Endothelial cell of umbilical vein (primary cell): ENCODE results near the gene PTPRT. TPM values are rescaled to one million over a fixed set of nuclear protein-coding genes. Genes with fewer than 3 reads are reported as not detected.

Experiments
- BruUV-seq: library from RNA; stranded (reverse); fragments of 400-500 nt; replicated peaks from 2 replicates; lab custom pipeline; 2021; lab: Mats Ljungman, UMichigan
- CTCF ChIA-PET: fragments of 300-600, 350-600 bp; sonication (Branson Sonifier 250); formaldehyde crosslinking; loops from one replicate; lab custom pipeline; 2021; ENCODE audit warnings: antibody characterized with exemption, inconsistent platforms; lab: Charles Lee
- POLR2A ChIA-PET: fragments of 300-600, 350-600 bp; sonication (Branson Sonifier 250); formaldehyde crosslinking; loops from one replicate; lab custom pipeline; 2021; ENCODE audit warnings: antibody characterized with exemption, inconsistent platforms; lab: Charles Lee
- DNase-seq: peaks from one replicate; pipeline ENCODE4 v3.0.0-alpha.2; 2011; ENCODE audit warnings: low read depth, low spot score
- FAIRE-seq: peaks from 2 replicates; lab custom pipeline; 2011; peaks lifted over from hg19 to GRCh38; lab: Jason Lieb, UNC
- H2AFZ ChIP-seq: 2 replicates; pipeline ENCODE4 v1.6.0; 2012; ENCODE audit warnings: low read depth, low read length, control low read depth, inconsistent platforms
- H3K27ac ChIP-seq: 2 replicates; pipeline ENCODE4 v1.5.1; 2011; ENCODE audit warnings: low read depth, mild to moderate bottlenecking, control low read depth, low read length, moderate library complexity; ENCODE audit not compliant: insufficient read depth
- H3K27me3 ChIP-seq, 2 experiments: 2 replicates each; pipeline versions ENCODE4 v1.6.0 to v1.6.1; 2011; ENCODE audit warnings: low read length in 2 of 2, mixed read lengths in 1 of 2; ENCODE audit not compliant: control insufficient read depth in 2 of 2, insufficient read depth in 2 of 2
- H3K36me3 ChIP-seq, 2 experiments: 2 replicates in 1 of 2; 3 replicates in 1 of 2; pipeline ENCODE4 v1.5.1; 2011; ENCODE audit warnings: low read length in 2 of 2, mild to moderate bottlenecking in 1 of 2, moderate library complexity in 1 of 2; ENCODE audit not compliant: control insufficient read depth in 2 of 2, insufficient read depth in 2 of 2; ENCODE audit errors: extremely low read depth in 1 of 2
- H3K4me1 ChIP-seq: 3 replicates; pipeline ENCODE4 v1.5.1; 2011; ENCODE audit warnings: mild to moderate bottlenecking, low read length; ENCODE audit not compliant: control insufficient read depth, insufficient read depth; ENCODE audit errors: extremely low read depth
- H3K4me2 ChIP-seq: 2 replicates; pipeline ENCODE4 v1.6.1; 2011; ENCODE audit warnings: low read length, control low read depth, mixed read lengths; ENCODE audit not compliant: insufficient read depth
- H3K4me3 ChIP-seq, 3 experiments: fragments of 200-600 bp in 1 of 3; sonication (generic), shearing (Covaris generic) in 1 of 3; replicated peaks in 1 of 3; 2 replicates each; pipeline ENCODE4 v1.5.1; 2011 to 2016; ENCODE audit warnings: control low read depth in 3 of 3, low read length in 3 of 3, mild to moderate bottlenecking in 2 of 3, inconsistent platforms in 1 of 3, low read depth in 1 of 3, moderate library complexity in 1 of 3; ENCODE audit not compliant: insufficient read depth in 1 of 3
- H3K79me2 ChIP-seq: 2 replicates; pipeline ENCODE4 v1.6.0; 2012; ENCODE audit warnings: low read length, inconsistent platforms; ENCODE audit not compliant: control insufficient read depth, insufficient read depth
- H3K9ac ChIP-seq: replicated peaks from 2 replicates; pipeline ENCODE3; 2011; ENCODE audit warnings: low read length, control low read depth; ENCODE audit not compliant: insufficient read depth; ENCODE audit errors: extremely low read depth
- H3K9me1 ChIP-seq: replicated peaks from 3 replicates; pipeline ENCODE4 v1.6.0; 2011; ENCODE audit warnings: mild to moderate bottlenecking, low read length; ENCODE audit not compliant: control insufficient read depth, insufficient read depth; ENCODE audit errors: extremely low read depth
- H3K9me3 ChIP-seq: replicated peaks from 2 replicates; pipeline ENCODE4 v1.5.1; 2012; ENCODE audit warnings: low read length, inconsistent platforms; ENCODE audit not compliant: control insufficient read depth, insufficient read depth
- H4K20me1 ChIP-seq: replicated peaks from 2 replicates; pipeline ENCODE3; 2011; ENCODE audit warnings: mild to moderate bottlenecking, low read length; ENCODE audit not compliant: control insufficient read depth, insufficient read depth; ENCODE audit errors: extremely low read depth
- CTCF ChIP-seq, 2 donors: IDR thresholded peaks; 1 replicate in 1 of 2; 2 replicates in 1 of 2; pipeline ENCODE4 v1.5.1; 2011; ENCODE audit warnings: low read length in 2 of 2, mild to moderate bottlenecking in 2 of 2, moderate library complexity in 2 of 2, control low read depth in 1 of 2, inconsistent platforms in 1 of 2, low read depth in 1 of 2; ENCODE audit not compliant: insufficient read depth in 1 of 2; ENCODE audit errors: extremely low read depth in 1 of 2
- EZH2 ChIP-seq: IDR thresholded peaks from 2 replicates; pipeline ENCODE4 v1.6.1; 2012; ENCODE audit warnings: borderline replicate concordance, low read depth, mild to moderate bottlenecking, moderate library complexity, low read length, inconsistent platforms; ENCODE audit not compliant: severe bottlenecking
- FOS ChIP-seq: IDR thresholded peaks from 2 replicates; pipeline ENCODE4 v1.6.1; 2011; ENCODE audit warnings: mild to moderate bottlenecking, low read length, moderate library complexity, borderline replicate concordance; ENCODE audit not compliant: insufficient read depth
- GATA2 ChIP-seq: IDR thresholded peaks from 2 replicates; pipeline ENCODE4 v1.7.0; 2011; ENCODE audit warnings: low read depth, mild to moderate bottlenecking, moderate library complexity, mixed read lengths, low read length; ENCODE audit not compliant: insufficient read length, insufficient read depth
- JUN ChIP-seq: IDR thresholded peaks from 2 replicates; pipeline ENCODE4 v1.6.1; 2011; ENCODE audit warnings: borderline replicate concordance, low read depth; ENCODE audit not compliant: insufficient read length, insufficient read depth
- MAX ChIP-seq: IDR thresholded peaks from 2 replicates; pipeline ENCODE4 v1.6.1; 2011; ENCODE audit not compliant: insufficient read depth, insufficient read length
- MYC ChIP-seq: IDR thresholded peaks from one replicate; pipeline ENCODE4 v1.6.1; 2011; ENCODE audit warnings: mild to moderate bottlenecking, low read depth, low read length
- POLR2A ChIP-seq: IDR thresholded peaks from 2 replicates; pipeline ENCODE4 v1.6.1; 2012; ENCODE audit warnings: low read depth, mild to moderate bottlenecking, control low read depth, low read length
- POLR2AphosphoS5 ChIP-seq: IDR thresholded peaks from 2 replicates; pipeline ENCODE4 v1.6.1; 2012; ENCODE audit warnings: low read depth, mild to moderate bottlenecking, control low read depth, low read length, moderate library complexity; ENCODE audit not compliant: insufficient read depth
- dilution Hi-C: fragments of 300-500 bp; cut with MboI; formaldehyde crosslinking; loops from one replicate; pipeline ENCODE4 v1.15.0; 2019; ENCODE audit warnings: low sequenced_read_pairs; ENCODE audit not compliant: extremely low pct_ligation_motif_present
- intact Hi-C: fragments of 100-400 bp; cut with micrococcal nuclease; formaldehyde crosslinking; loops from one replicate; pipeline ENCODE4 v1.10.0; 2022
- polyA plus RNA-seq, 4 experiments: library from polyadenylated mRNA; depleted of rRNA in 3 of 4; stranded (reverse) in 3 of 4; unstranded in 1 of 4; fragments of >200 nt; gene quantifications; 2 replicates each; pipeline versions ENCODE4 v1.2.1 to v1.2.3, GENCODE V29; 2011 to 2012; ENCODE audit warnings: missing spikeins in 1 of 4
- total RNA-seq: library from RNA; stranded (reverse); gene quantifications from 2 replicates; pipeline ENCODE4 v1.2.3, GENCODE V29; 2021

The PTPRT gene
- total and polyA plus RNA-seq, 2 donors (not counting 3 experiments of a cell fraction or from before 2014, with no cell fraction given) = not detected

- Histone ChIP-seq H3K4me1 (no peaks in the 10 kb centered on the region), H4K20me1 (no peaks in the 10 kb centered on the region), H3K36me3 (no peaks in the 10 kb centered on the region), H3K4me2 (no peak overlapping the region), H3K79me2 (no peaks in the 10 kb centered on the region), H3K9me1 (no peaks in the 10 kb centered on the region), H2AFZ (no peak overlapping the region), H3K4me3 (no peak overlapping the region), H3K9me3 (peaks cover 7% of the 10 kb centered on the region), H3K27me3 (no peaks in the 10 kb centered on the region), H3K27ac (no peak overlapping the region), H3K9ac (no peak overlapping the region)
- DNase-seq (no peak), FAIRE-seq (no peak)
- no TSS peak for BruUV-seq
- ChIA-PET POLR2A (no interaction called here), CTCF (no interaction called here)
- dilution Hi-C loops = no loop called here
- TF ChIP-seq EZH2 = no peak
- TF ChIP-seq MAX = no peak
- no peak for TF ChIP-seq CTCF (IDR thresholded peaks at IDR 0.05; ENCODE audit: extremely low read depth in 1 of 2, insufficient read depth in 1 of 2, low read depth in 1 of 2, low read length in 2 of 2)
- no peak for TF ChIP-seq GATA2
- TF ChIP-seq POLR2A = no peak
- no peak for TF ChIP-seq JUN
- TF ChIP-seq FOS = no peak
- no peak for TF ChIP-seq POLR2AphosphoS5
- no peak for TF ChIP-seq MYC
- intact Hi-C loops = no loop called here
Observed at GRCh38 chr20:42857446-42857845, 332.3 kb downstream of the PTPRT start.
